Upper lobe of left lung (tissue), 4 donors: ENCODE data around the gene YIPF4.

ENCODE experiments used
- POLR2A ChIP-seq, 4 donors: fragments of 450-650 bp; IDR thresholded peaks; one replicate each; pipeline ENCODE4 v1.5.1; 2016 to 2017; ENCODE audit warnings: antibody characterized with exemption in 4 of 4, mild to moderate bottlenecking in 2 of 4
- POLR2AphosphoS5 ChIP-seq, 2 donors: sonication (generic); formaldehyde crosslinking; IDR thresholded peaks; one replicate each; pipeline ENCODE4 v1.5.1; 2017; ENCODE audit warnings: antibody characterized with exemption in 2 of 2
- TF ChIP-seq, protein P1 (sequence below), 6 experiments: fragments of 450-650 bp in 4 of 6; fragments of 200-600 bp in 2 of 6; sonication (generic) in 2 of 6; IDR thresholded peaks; one replicate each; pipeline ENCODE4 v1.5.1; 2016 to 2019; ENCODE audit warnings: antibody characterized with exemption in 6 of 6

DNA sequence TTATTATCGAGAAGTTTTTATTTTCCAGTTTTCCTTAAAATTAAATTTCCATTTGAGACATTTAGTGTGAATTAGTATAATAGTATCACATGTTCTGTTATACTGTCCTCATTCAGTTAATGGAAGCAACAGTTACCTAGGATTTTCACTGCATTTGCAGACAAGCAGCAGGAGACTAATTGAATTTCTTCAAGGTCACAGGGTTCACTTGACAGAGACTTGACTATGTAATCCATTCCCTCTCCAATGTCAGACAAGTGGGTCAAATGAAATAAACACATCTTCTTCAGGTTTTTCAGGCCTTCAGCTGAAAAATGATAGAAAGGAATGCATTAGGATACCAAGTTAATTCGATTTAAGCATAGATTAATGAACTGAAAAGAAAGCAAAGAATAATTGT lies 39.7 kb upstream of the YIPF4 start:
- TF ChIP-seq, protein P1, sequence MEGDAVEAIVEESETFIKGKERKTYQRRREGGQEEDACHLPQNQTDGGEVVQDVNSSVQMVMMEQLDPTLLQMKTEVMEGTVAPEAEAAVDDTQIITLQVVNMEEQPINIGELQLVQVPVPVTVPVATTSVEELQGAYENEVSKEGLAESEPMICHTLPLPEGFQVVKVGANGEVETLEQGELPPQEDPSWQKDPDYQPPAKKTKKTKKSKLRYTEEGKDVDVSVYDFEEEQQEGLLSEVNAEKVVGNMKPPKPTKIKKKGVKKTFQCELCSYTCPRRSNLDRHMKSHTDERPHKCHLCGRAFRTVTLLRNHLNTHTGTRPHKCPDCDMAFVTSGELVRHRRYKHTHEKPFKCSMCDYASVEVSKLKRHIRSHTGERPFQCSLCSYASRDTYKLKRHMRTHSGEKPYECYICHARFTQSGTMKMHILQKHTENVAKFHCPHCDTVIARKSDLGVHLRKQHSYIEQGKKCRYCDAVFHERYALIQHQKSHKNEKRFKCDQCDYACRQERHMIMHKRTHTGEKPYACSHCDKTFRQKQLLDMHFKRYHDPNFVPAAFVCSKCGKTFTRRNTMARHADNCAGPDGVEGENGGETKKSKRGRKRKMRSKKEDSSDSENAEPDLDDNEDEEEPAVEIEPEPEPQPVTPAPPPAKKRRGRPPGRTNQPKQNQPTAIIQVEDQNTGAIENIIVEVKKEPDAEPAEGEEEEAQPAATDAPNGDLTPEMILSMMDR (IDR thresholded peaks at IDR 0.05), result no peak
- no peak for TF ChIP-seq POLR2A (IDR thresholded peaks at IDR 0.05)
- no peak for TF ChIP-seq POLR2AphosphoS5 (IDR thresholded peaks at IDR 0.05)
